ENCODE measurements around the gene NXF1.

GRCh38 chr11:62794201-62794775, 11.0 kb downstream of the NXF1 start:
- TF ChIP-seq KLF16 (tag by site-specific recombination; IDR thresholded peaks at IDR 0.05), result no peak
- no peak for TF ChIP-seq ZNF701 (tag by site-specific recombination; IDR thresholded peaks at IDR 0.05)
- no peak for TF ChIP-seq CTCF (tag by site-specific recombination; IDR thresholded peaks at IDR 0.05)
- TF ChIP-seq TRIM28 (IDR thresholded peaks at IDR 0.05; ENCODE audit: borderline replicate concordance, low read length), result no peak
- TF ChIP-seq ZNF274 (IDR thresholded peaks at IDR 0.05; ENCODE audit: low read length), result no peak
- TF ChIP-seq ZNF274 (tag by site-specific recombination; IDR thresholded peaks at IDR 0.05; ENCODE audit: borderline replicate concordance), result no peak
- TF ChIP-seq YY1 (tag by site-specific recombination; IDR thresholded peaks at IDR 0.05), result no peak
- no peak for TF ChIP-seq ZNF121 (tag by site-specific recombination; IDR thresholded peaks at IDR 0.05)
- no peak for TF ChIP-seq REST (tag by site-specific recombination; IDR thresholded peaks at IDR 0.05)
- TF ChIP-seq HOXA7 (CRISPR knock-in tag; IDR thresholded peaks at IDR 0.05; ENCODE audit: borderline replicate concordance), result no peak

Data from HEK293 (cell line).